ENCODE results near the gene PITX1. TPM values are rescaled to one million over a fixed set of nuclear protein-coding genes. Genes with fewer than 3 reads are reported as not detected.

The PITX1 gene
- total and polyA plus RNA-seq, 4 donors = 0.02 TPM; not detected in 3

DNA sequence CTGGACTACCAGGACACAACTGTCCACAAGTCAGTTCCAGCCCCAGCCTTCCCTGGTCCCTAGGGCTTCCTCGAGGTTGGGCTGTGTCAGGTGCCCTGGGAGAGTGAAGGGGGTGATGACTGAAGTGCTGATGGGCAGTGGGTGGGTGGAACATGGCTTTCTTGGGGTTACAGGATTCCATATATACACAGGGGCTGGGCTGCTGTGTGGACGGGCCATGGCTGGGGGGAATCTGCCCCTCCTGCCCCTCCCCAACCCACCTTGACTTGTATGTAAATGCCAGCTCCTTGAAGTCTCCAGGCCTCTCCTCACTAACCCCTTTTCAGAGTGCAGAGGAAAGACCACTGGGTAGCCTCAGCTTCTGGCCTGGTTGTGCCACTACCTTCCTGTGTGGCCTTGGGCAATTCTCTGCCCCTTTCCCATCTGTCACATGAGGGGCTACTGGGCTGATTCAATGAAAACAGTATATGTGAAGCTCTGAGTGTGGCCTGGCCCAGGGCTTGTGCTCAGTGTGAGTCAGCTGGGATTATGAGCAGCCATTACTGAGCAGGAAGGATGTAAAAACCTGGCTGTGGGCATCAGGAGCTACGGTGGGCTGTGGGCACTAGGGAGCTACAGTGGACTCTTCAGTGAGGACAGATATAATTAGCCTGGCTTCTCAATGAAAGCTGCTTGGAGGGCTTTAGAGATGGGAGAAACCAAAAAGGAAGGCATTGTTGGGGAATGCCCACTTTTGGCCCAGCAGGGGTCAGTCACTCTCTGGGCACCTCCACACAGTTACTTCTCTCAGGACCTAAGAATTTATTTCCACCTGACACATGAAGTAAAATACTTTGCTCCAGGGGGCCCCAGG, 23.3 kb downstream of the PITX1 start:
- H3K27me3 ChIP-seq (ENCODE audit: control insufficient read depth in 4 of 4, insufficient read depth in 4 of 4, low read length in 3 of 4) = no peaks in the 10 kb centered on the region
- no peak overlapping the region for H3K27ac ChIP-seq (ENCODE audit: low read depth in 1 of 2, low read length in 2 of 2)
- DNase-seq (ENCODE audit: low spot score) = peak; percentile 27
- no peaks in the 10 kb centered on the region for H3K9me3 ChIP-seq (ENCODE audit: control insufficient read depth in 4 of 4, low read length in 3 of 4)
- TF ChIP-seq, protein P1, sequence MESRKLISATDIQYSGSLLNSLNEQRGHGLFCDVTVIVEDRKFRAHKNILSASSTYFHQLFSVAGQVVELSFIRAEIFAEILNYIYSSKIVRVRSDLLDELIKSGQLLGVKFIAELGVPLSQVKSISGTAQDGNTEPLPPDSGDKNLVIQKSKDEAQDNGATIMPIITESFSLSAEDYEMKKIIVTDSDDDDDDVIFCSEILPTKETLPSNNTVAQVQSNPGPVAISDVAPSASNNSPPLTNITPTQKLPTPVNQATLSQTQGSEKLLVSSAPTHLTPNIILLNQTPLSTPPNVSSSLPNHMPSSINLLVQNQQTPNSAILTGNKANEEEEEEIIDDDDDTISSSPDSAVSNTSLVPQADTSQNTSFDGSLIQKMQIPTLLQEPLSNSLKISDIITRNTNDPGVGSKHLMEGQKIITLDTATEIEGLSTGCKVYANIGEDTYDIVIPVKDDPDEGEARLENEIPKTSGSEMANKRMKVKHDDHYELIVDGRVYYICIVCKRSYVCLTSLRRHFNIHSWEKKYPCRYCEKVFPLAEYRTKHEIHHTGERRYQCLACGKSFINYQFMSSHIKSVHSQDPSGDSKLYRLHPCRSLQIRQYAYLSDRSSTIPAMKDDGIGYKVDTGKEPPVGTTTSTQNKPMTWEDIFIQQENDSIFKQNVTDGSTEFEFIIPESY (IDR thresholded peaks at IDR 0.05) = no peak
- no peak for TF ChIP-seq YY1 (IDR thresholded peaks at IDR 0.05)
- TF ChIP-seq GABPA (IDR thresholded peaks at IDR 0.05 in 1 of 2, conservative IDR thresholded peaks at IDR 0.05 in 1 of 2) = no peak
- TF ChIP-seq RXRA (IDR thresholded peaks at IDR 0.05) = no peak
- TF ChIP-seq HNF4A (conservative IDR thresholded peaks at IDR 0.05) = no peak
- TF ChIP-seq FOXA2 (IDR thresholded peaks at IDR 0.05) = no peak
- no peak overlapping the region for H3K4me3 ChIP-seq (ENCODE audit: low read depth in 1 of 3, low read length in 3 of 3)
- H3K9ac ChIP-seq (ENCODE audit: low read depth in 1 of 2, low read length in 2 of 2) = no peak overlapping the region
- 92% methylated on average over 3 of the region's 3 CpGs for WGBS
- no peaks in the 10 kb centered on the region for H3K36me3 ChIP-seq (ENCODE audit: control insufficient read depth in 4 of 4, insufficient read depth in 3 of 4, low read depth in 1 of 4, low read length in 3 of 4)
- H3K4me1 ChIP-seq (ENCODE audit: control insufficient read depth in 4 of 4, insufficient read depth in 4 of 4, low read length in 3 of 4) = peaks cover 2 to 23% (median 15%) of the 10 kb centered on the region in 4 donors

DNA sequence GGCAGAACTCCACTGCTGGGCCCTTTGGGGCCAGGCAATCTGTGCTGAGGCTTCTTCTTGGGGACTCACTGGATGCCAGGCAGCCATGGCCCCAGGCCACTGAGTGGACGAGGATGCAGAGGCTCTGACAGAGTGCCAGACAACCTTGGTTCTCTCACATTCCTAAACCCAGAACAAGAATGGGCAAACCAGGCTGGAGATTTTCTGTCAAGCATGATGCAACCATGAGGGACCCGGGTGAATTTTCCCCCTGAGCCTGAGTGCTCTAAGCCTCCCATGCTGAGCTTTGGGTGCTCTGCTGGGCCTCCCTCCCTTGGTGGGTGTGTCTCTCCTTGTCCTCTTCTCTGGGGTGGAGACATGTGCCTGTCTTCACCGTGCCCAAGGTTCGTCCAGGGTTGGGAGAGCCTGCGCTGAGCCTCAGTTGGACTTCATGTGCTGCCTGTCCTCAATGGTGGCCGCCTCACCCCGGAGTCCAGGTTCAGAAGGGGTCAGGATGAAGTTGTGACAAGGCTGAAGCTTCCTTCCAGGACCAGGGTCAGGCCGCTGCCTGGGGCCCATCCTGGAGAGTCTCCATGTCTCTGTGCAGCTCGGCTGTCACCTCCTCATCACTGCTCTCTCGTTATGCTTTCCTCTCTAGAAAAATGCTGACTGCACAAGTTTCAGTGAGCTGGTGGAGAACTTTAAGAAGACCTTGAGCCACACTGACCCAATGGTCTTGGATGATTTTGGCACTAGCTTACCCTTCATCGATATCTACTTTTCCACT, 24.1 kb downstream of the PITX1 start:
- Histone ChIP-seq H3K36me3 (ENCODE audit: control insufficient read depth in 4 of 4, insufficient read depth in 3 of 4, low read depth in 1 of 4, low read length in 3 of 4) (no peaks in the 10 kb centered on the region), H3K4me1 (ENCODE audit: control insufficient read depth in 4 of 4, insufficient read depth in 4 of 4, low read length in 3 of 4) (peaks cover 2 to 22% (median 14%) of the 10 kb centered on the region in 4 donors), H3K9me3 (ENCODE audit: control insufficient read depth in 4 of 4, low read length in 3 of 4) (no peaks in the 10 kb centered on the region), H3K27ac (ENCODE audit: low read depth in 1 of 2, low read length in 2 of 2) (no peak overlapping the region), H3K27me3 (ENCODE audit: control insufficient read depth in 4 of 4, insufficient read depth in 4 of 4, low read length in 3 of 4) (no peaks in the 10 kb centered on the region), H3K4me3 (ENCODE audit: low read depth in 1 of 3, low read length in 3 of 3) (no peak overlapping the region), H3K9ac (ENCODE audit: low read depth in 1 of 2, low read length in 2 of 2) (no peak overlapping the region)
- DNase-seq (ENCODE audit: low spot score) = peak; percentile 28
- WGBS = 93% methylated on average over 11 of the region's 11 CpGs
- TF ChIP-seq HNF4A (conservative IDR thresholded peaks at IDR 0.05) (no peak), SP1 (IDR thresholded peaks at IDR 0.05) (no peak), FOXA1 (IDR thresholded peaks at IDR 0.05) (no peak), NR2F2 (IDR thresholded peaks at IDR 0.05) (no peak)
- TF ChIP-seq, protein P2, sequence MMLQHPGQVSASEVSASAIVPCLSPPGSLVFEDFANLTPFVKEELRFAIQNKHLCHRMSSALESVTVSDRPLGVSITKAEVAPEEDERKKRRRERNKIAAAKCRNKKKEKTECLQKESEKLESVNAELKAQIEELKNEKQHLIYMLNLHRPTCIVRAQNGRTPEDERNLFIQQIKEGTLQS (IDR thresholded peaks at IDR 0.05) = no peak

DNA sequence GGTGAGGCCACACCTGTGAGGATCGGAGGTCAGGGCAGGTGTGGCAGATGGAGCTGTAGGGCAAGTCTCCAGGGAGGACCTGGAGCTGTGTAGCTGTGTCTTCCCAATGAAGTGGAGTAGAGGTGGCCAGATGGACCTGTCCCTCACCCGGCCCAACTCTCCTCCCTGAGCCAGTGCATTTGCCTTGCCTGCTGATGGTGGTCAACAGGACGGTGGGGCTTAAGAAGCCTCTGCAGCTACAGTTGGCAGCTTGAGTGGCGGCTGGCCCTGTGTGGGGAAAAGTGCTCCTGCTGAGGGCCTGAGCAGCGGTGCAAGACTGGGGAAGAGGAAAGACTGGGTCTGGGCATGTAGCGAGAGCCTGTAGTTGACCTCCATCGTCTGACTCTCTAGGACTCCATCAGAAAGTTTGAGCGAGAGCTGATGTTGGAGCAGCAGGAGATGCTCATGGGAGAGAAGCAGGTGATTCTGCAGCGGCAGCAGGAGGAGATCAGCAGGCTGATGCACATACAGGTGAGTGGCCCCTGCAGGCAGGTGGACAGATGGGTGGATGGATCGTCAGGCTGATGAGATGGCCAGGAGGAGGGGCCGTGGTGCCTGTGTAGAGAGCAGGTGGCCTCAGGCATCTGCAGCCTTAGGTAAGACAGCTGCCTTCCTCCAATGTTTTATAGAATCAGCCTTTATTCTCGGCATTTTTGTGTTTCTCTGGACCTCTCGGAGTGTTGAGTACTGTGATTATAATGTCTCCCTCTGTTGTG, 24.9 kb downstream of the PITX1 start:
- no peak overlapping the region for H3K27ac ChIP-seq (ENCODE audit: low read depth in 1 of 2, low read length in 2 of 2)
- no peak overlapping the region for H3K4me3 ChIP-seq (ENCODE audit: low read depth in 1 of 3, low read length in 3 of 3)
- no peaks in the 10 kb centered on the region for H3K27me3 ChIP-seq (ENCODE audit: control insufficient read depth in 4 of 4, insufficient read depth in 4 of 4, low read length in 3 of 4)
- H3K9ac ChIP-seq (ENCODE audit: low read depth in 1 of 2, low read length in 2 of 2) = no peak overlapping the region
- no peaks in the 10 kb centered on the region for H3K9me3 ChIP-seq (ENCODE audit: control insufficient read depth in 4 of 4, low read length in 3 of 4)
- peaks cover 0 to 14% (median 8%) of the 10 kb centered on the region in 4 donors for H3K4me1 ChIP-seq (ENCODE audit: control insufficient read depth in 4 of 4, insufficient read depth in 4 of 4, low read length in 3 of 4)
- WGBS = 95% methylated on average over 13 of the region's 13 CpGs
- H3K36me3 ChIP-seq (ENCODE audit: control insufficient read depth in 4 of 4, insufficient read depth in 3 of 4, low read depth in 1 of 4, low read length in 3 of 4) = no peaks in the 10 kb centered on the region
- no peak for DNase-seq (ENCODE audit: low spot score)
- TF ChIP-seq HNF4A (conservative IDR thresholded peaks at IDR 0.05) (no peak), GABPA (IDR thresholded peaks at IDR 0.05 in 1 of 2, conservative IDR thresholded peaks at IDR 0.05 in 1 of 2) (no peak), FOXA2 (IDR thresholded peaks at IDR 0.05) (no peak), RAD21 (IDR thresholded peaks at IDR 0.05) (no peak), HNF4G (IDR thresholded peaks at IDR 0.05) (no peak), TAF1 (conservative IDR thresholded peaks at IDR 0.05) (no peak)
- TF ChIP-seq, protein P2 (IDR thresholded peaks at IDR 0.05) = no peak
- TF ChIP-seq, protein P3, sequence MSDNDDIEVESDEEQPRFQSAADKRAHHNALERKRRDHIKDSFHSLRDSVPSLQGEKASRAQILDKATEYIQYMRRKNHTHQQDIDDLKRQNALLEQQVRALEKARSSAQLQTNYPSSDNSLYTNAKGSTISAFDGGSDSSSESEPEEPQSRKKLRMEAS (IDR thresholded peaks at IDR 0.05) = no peak
- TF ChIP-seq, protein P4, sequence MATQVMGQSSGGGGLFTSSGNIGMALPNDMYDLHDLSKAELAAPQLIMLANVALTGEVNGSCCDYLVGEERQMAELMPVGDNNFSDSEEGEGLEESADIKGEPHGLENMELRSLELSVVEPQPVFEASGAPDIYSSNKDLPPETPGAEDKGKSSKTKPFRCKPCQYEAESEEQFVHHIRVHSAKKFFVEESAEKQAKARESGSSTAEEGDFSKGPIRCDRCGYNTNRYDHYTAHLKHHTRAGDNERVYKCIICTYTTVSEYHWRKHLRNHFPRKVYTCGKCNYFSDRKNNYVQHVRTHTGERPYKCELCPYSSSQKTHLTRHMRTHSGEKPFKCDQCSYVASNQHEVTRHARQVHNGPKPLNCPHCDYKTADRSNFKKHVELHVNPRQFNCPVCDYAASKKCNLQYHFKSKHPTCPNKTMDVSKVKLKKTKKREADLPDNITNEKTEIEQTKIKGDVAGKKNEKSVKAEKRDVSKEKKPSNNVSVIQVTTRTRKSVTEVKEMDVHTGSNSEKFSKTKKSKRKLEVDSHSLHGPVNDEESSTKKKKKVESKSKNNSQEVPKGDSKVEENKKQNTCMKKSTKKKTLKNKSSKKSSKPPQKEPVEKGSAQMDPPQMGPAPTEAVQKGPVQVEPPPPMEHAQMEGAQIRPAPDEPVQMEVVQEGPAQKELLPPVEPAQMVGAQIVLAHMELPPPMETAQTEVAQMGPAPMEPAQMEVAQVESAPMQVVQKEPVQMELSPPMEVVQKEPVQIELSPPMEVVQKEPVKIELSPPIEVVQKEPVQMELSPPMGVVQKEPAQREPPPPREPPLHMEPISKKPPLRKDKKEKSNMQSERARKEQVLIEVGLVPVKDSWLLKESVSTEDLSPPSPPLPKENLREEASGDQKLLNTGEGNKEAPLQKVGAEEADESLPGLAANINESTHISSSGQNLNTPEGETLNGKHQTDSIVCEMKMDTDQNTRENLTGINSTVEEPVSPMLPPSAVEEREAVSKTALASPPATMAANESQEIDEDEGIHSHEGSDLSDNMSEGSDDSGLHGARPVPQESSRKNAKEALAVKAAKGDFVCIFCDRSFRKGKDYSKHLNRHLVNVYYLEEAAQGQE (IDR thresholded peaks at IDR 0.05) = no peak
- TF ChIP-seq, protein P5, sequence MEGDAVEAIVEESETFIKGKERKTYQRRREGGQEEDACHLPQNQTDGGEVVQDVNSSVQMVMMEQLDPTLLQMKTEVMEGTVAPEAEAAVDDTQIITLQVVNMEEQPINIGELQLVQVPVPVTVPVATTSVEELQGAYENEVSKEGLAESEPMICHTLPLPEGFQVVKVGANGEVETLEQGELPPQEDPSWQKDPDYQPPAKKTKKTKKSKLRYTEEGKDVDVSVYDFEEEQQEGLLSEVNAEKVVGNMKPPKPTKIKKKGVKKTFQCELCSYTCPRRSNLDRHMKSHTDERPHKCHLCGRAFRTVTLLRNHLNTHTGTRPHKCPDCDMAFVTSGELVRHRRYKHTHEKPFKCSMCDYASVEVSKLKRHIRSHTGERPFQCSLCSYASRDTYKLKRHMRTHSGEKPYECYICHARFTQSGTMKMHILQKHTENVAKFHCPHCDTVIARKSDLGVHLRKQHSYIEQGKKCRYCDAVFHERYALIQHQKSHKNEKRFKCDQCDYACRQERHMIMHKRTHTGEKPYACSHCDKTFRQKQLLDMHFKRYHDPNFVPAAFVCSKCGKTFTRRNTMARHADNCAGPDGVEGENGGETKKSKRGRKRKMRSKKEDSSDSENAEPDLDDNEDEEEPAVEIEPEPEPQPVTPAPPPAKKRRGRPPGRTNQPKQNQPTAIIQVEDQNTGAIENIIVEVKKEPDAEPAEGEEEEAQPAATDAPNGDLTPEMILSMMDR (IDR thresholded peaks at IDR 0.05; ENCODE audit: low read depth, low read length, missing input control) = no peak

Measured in liver (tissue), 9 donors.